Tibial artery (tissue), 4 donors: ENCODE results near the gene SDK2.

Source experiments
- DNase-seq, 2 donors: peaks; one replicate each; pipeline ENCODE4 v3.0.0-alpha.2; 2019
- H3K27ac ChIP-seq, 2 donors: fragments of 200-600 bp; sonication (generic) in 1 of 2; 1 replicate in 1 of 2; 2 replicates in 1 of 2; pipeline ENCODE4 v1.5.1; 2018 to 2019; ENCODE audit warnings: mild to moderate bottlenecking in 1 of 2
- H3K27me3 ChIP-seq, 2 donors: fragments of 200-600 bp; sonication (generic) in 1 of 2; one replicate each; pipeline versions ENCODE4 v1.5.1 to v1.6.0; 2016 to 2019
- H3K36me3 ChIP-seq, 3 donors: fragments of 200-600 bp; sonication (generic) in 2 of 3; one replicate each; pipeline ENCODE4 v1.5.1; 2016 to 2019; ENCODE audit warnings: mild to moderate bottlenecking in 2 of 3
- H3K4me1 ChIP-seq, 4 donors: fragments of 200-600 bp; sonication (generic) in 2 of 4; 1 replicate in 3 of 4; 2 replicates in 1 of 4; pipeline ENCODE4 v1.5.1; 2016 to 2019
- H3K4me3 ChIP-seq, 2 donors: fragments of 200-600 bp; sonication (generic) in 1 of 2; 1 replicate in 1 of 2; 2 replicates in 1 of 2; pipeline ENCODE4 v1.5.1; 2018 to 2019; ENCODE audit warnings: mild to moderate bottlenecking in 2 of 2
- H3K9me3 ChIP-seq, 3 donors: fragments of 200-600 bp; sonication (generic) in 1 of 3; one replicate each; pipeline ENCODE4 v1.5.1; 2016 to 2019
- CTCF ChIP-seq, 2 experiments: fragments of 200-600 bp in 1 of 2; fragments of 450-650 bp in 1 of 2; IDR thresholded peaks; one replicate each; pipeline ENCODE4 v1.5.1; 2017 to 2019; ENCODE audit warnings: antibody characterized with exemption in 2 of 2, mild to moderate bottlenecking in 1 of 2, moderate library complexity in 1 of 2
- intact Hi-C: fragments of 100-400 bp; cut with DNase I; formaldehyde crosslinking; loops from one replicate; pipeline ENCODE4 v1.15.0; 2023; ENCODE audit warnings: low total_unique reads

SDK2 gene

GRCh38 chr17:73625006-73625405 is 19.2 kb downstream of the SDK2 start:
- Histone ChIP-seq H3K36me3 (no peaks in the 10 kb centered on the region), H3K27me3 (peaks cover 0 to 7% of the 10 kb centered on the region in 2 donors), H3K27ac (no peak overlapping the region), H3K4me3 (no peak overlapping the region), H3K9me3 (no peaks in the 10 kb centered on the region), H3K4me1 (no peaks in the 10 kb centered on the region)
- no peak for TF ChIP-seq CTCF (IDR thresholded peaks at IDR 0.05)
- no peak for DNase-seq
- intact Hi-C loops: no loop called here

DNA sequence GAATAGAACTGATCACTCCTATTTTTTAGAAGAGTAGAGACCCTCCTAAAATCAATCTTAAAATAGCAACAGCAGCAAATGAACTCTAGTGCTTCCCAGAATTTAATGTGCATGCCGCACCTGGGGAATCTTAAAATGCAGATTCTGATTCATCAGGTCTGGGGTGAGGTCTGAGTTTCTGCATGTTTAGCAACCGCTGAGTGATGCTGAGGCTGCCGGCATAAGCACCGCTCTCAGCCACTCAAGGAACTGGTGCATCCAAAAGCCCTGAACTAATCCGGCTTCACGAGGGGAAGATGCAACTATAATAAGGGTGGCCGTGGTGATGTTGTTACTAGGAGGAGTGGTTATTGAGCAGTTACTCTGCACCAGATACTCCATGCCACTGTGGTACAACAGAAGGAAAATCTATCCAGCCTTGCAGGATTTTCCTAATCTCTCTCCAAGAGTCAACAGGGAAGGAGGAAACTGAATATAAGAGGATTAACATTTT is 19.7 kb downstream of the SDK2 start:
- no peaks in the 10 kb centered on the region for H3K4me1 ChIP-seq
- no peaks in the 10 kb centered on the region for H3K36me3 ChIP-seq
- H3K27me3 ChIP-seq: peaks cover 0 to 7% of the 10 kb centered on the region in 2 donors
- no peak overlapping the region for H3K27ac ChIP-seq
- no peak overlapping the region for H3K4me3 ChIP-seq
- TF ChIP-seq CTCF (IDR thresholded peaks at IDR 0.05): no peak
- no peaks in the 10 kb centered on the region for H3K9me3 ChIP-seq
- DNase-seq: no peak
- intact Hi-C loops: no loop called here

- H3K4me3 ChIP-seq: no peak overlapping the region
- intact Hi-C loops: no loop called here
- H3K4me1 ChIP-seq: no peaks in the 10 kb centered on the region
- TF ChIP-seq CTCF (IDR thresholded peaks at IDR 0.05): no peak
- no peaks in the 10 kb centered on the region for H3K36me3 ChIP-seq
- DNase-seq: no peak
- peaks cover 0 to 6% of the 10 kb centered on the region in 2 donors for H3K27me3 ChIP-seq
- no peak overlapping the region for H3K27ac ChIP-seq
- H3K9me3 ChIP-seq: no peaks in the 10 kb centered on the region
Observed at GRCh38 chr17:73623818-73624217, 20.4 kb downstream of the SDK2 start.

GRCh38 chr17:73623247-73623646 is 21.0 kb downstream of the SDK2 start:
- H3K9me3 ChIP-seq: no peaks in the 10 kb centered on the region
- no peak for TF ChIP-seq CTCF (IDR thresholded peaks at IDR 0.05)
- no peaks in the 10 kb centered on the region for H3K4me1 ChIP-seq
- intact Hi-C loops: no loop called here
- no peak overlapping the region for H3K27ac ChIP-seq
- DNase-seq: no peak
- H3K27me3 ChIP-seq: peaks cover 0 to under 1% of the 10 kb centered on the region in 2 donors
- no peak overlapping the region for H3K4me3 ChIP-seq
- H3K36me3 ChIP-seq: no peaks in the 10 kb centered on the region

GRCh38 chr17:73622381-73622780 is 21.9 kb downstream of the SDK2 start:
- TF ChIP-seq CTCF (IDR thresholded peaks at IDR 0.05): no peak
- H3K27ac ChIP-seq: no peak overlapping the region
- H3K4me1 ChIP-seq: no peaks in the 10 kb centered on the region
- H3K4me3 ChIP-seq: no peak overlapping the region
- intact Hi-C loops: no loop called here
- no peaks in the 10 kb centered on the region for H3K36me3 ChIP-seq
- no peaks in the 10 kb centered on the region for H3K9me3 ChIP-seq
- no peaks in the 10 kb centered on the region for H3K27me3 ChIP-seq
- no peak for DNase-seq

DNA sequence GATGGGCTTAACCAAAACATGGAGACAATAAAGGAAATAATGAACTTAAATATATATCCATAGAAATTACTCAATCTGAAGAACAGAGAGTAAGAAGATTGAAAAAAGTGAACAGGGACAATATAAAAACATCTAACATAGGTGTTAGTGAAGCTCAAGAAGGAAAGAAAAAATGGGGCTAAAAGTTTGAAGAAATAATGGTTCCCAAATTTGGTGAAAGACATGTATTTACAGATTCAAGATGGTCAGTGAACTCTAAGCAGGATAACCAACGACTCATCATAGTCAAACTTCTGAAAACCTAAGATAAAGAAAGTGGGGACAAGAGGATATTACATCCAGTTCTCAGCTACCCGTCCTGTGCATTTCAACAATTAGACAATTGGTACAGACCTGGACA is 22.6 kb downstream of the SDK2 start:
- Histone ChIP-seq H3K4me3 (no peak overlapping the region), H3K27me3 (no peaks in the 10 kb centered on the region), H3K36me3 (no peaks in the 10 kb centered on the region), H3K4me1 (no peaks in the 10 kb centered on the region), H3K9me3 (no peaks in the 10 kb centered on the region), H3K27ac (no peak overlapping the region)
- TF ChIP-seq CTCF (IDR thresholded peaks at IDR 0.05): no peak
- intact Hi-C loops: no loop called here
- DNase-seq: no peak
